Stimulated activated CD4-positive, alpha-beta T cell treated with anti-CD3 and anti-CD28 coated beads, TNF-alpha, amount 100 ng/mL, for 48 hours (primary cell): ENCODE data around the gene SSB.
"Not testable (repeated sequence)": the region's sequence is repeated elsewhere in the genome, so short reads cannot be mapped to it uniquely, and the experiment has no call there.

Experiments
- DNase-seq, 3 donors: peaks; one replicate each; pipeline ENCODE4 v3.0.0-alpha.2; 2020; ENCODE audit warnings: low read depth in 3 of 3

Gene SSB

DNA sequence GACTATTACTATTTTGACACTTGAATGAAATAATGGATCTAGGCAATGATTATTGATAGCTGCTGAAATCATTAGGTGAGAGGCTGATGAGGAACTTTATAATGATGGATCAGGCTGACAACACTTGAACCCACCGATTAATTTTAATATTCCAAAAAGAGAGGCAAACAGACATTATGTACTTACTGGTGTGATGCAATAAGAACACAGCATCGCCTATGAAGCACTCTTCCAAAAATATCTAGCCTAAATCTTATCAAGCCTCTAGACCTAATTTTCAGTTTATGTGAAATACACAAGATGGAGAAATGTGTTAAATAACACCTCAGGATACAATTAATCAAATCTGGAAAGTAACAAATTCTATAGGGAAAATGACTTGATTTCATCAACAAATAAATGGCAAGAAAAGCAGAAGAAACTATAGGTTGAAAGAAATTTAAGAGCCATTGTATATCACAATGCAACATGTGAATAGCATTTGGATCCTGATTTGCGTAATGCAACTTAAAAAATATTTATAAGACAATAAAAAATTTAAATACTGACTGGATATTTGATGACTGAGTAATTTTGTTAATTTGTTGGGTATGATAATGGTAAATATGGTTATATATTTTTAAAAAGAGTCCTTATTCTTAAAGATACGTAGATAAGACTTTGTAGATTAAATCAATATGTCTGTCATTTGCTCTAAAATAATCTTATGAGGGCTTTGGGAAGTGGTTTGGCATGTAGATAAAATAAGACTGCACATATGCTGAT, 17.2 kb upstream of the SSB start:
- DNase-seq = no peak

GRCh38 chr2:169782513-169782912, 16.2 kb upstream of the SSB start:
- DNase-seq = no peak

DNA sequence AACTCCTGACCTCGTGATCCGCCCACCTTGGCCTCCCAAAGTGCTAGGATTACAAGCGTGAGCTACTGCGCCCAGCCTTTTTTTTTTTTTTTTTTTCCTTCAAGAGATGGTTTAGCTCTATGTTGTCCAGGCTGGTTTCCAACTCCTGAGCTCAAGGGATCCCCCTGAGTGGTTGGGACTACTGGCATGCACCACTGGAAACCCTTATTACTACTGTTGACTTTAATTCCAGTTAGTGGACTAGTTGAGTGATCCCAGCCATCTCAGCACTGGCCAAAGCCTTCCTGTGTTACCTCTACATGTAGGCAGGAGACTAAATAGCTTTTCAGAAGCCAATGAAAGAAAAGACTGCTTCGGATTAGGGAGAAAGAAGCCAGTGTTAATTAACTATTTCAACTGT, 8.1 kb upstream of the SSB start:
- no peak for DNase-seq

DNA sequence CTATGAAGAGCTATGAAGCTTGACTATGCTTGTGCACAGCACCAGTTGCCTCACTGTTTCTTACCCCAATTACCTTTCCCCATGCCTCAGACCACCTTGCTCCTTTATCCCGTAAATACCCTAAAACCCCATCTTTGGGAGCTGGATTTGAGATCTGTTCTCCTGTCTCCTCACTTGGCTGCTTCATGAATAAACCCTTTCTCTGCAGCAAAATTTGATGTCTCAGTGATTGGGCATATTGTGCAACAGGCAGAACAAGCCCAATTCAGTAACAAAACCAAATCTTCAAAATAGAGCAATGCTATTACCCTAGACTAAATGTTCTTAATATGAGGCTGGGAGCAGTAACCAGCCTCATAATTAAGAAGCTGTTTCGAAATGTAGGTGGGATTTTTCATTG, 3.5 kb upstream of the SSB start:
- no peak for DNase-seq

DNA sequence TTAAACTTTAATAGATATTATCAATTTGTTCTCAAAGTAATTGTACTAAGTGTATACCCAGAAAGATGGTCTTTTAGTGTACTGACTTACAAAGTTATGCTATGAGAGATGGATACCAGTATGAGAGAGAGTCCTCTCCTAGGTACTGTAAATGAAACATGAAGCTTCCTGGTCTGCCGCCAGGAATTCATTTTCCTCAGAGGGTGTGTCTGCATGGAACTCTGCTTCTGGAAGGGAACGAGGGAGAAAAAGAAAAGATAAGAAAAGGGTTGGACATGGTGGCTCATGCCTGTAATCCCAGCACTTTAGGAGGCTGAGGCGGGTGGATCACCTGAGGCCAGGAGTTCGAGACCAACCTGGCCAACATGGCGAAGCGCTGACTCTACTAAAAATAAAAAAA, 2.2 kb upstream of the SSB start:
- no peak for DNase-seq

DNA sequence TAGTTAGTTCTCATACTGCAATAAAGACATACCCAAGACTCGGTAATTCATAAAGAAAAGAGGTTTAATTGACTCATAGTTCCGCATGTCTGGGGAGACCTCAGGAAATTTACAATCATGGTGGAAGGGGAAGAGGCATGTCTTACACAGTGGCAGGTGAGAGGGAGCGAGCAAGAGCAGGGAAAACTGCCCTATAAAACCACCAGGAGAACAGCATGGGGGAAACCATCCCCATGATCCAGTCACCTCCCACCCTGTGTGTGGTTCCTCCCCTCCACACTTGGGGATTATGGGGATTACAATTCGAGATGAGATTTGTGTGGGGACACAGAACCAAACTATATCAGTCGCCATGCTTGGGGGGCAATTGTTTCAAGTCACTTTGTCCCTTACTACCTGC, 1.1 kb upstream of the SSB start:
- DNase-seq = no peak

GRCh38 chr2:169798397-169798717, 314 bp upstream of the SSB start:
- DNase-seq = no peak

DNA sequence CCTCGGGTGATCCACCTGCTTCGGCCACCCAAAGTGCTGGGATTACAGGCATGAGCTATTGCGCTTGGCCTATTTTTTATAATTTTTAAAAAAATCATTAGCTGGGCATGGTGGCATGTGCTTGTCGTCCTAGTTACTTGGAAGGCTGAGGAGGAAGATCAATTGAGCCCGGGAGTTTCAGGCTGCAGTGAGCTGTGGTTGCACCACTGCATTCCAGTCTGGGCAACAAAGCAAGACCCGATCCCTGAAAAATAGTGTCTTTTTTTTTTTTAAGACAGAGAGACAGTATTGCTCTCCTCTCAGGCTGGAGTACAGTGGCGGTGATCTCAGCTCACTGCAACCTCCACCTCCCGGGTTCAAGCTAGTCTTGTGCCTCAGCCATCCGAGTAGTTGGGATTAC, 4.8 kb downstream of the SSB start:
- DNase-seq = no peak

DNA sequence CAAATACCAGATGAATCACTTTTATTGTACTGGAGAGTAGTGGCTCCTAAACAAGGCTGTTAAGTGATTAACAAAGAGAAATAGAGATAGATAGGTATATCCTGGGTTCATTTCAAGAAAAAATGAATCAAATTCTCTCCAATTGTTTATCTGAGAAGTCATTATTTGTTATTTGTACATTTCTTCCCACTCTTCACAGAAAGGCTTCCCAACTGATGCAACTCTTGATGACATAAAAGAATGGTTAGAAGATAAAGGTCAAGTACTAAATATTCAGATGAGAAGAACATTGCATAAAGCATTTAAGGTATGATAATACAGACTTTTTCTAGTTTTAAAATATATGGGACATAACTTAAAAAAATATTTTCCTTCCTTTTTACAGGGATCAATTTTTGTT, 7.9 kb downstream of the SSB start:
- DNase-seq = no peak

DNA sequence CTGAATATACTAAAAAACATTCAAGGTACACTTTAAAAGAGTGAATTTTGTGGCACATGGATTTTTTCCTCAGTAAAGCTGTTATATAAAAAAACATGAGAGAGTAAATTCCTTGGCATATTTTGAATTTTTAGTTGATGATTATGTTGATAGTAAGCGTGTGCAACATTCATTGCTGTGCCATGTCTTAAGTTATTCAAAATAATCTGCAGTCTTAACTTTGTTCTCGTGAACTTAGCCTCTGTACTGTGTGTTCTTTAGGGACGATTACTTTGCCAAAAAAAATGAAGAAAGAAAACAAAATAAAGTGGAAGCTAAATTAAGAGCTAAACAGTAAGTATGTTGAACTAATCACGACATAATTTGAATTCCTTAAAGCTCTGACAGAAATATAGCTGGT, 9.6 kb downstream of the SSB start:
- no peak for DNase-seq

DNA sequence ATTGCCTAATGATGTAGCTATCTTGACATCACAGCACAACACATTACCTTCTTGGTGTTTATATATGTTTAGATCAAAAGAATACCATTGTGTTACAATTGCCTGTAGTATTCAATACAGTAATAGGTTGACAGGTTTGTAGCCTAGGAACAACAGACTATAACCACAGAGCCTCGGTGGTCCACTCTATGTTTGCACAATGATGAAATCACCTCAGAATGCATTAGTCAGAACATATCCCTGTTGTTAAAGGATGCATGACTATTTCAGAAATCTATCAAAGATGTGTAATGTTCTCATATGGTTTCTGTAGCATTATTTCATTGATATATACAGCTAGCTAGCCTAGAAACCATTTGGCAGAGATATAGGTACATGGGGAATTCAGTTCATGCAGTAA, 17.2 kb downstream of the SSB start:
- DNase-seq = no peak

DNA sequence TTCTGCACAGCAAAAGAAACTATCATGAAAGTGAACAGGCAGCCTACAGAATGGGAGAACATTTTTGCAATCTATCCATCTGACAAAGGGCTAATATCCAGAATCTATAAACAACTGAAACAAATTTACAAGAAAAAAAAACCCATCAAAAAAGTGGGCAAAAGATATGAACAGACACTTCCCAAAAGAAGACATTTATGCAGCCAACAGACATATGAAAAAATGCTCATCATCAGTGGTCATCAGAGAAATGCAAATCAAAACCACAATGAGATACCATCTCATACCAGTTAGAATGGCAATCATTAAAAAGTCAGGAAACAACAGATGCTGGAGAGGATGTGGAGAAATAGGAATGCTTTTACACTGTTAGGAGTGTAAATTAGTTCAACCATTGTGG, 18.3 kb downstream of the SSB start:
- DNase-seq = not testable (repeated sequence)

DNA sequence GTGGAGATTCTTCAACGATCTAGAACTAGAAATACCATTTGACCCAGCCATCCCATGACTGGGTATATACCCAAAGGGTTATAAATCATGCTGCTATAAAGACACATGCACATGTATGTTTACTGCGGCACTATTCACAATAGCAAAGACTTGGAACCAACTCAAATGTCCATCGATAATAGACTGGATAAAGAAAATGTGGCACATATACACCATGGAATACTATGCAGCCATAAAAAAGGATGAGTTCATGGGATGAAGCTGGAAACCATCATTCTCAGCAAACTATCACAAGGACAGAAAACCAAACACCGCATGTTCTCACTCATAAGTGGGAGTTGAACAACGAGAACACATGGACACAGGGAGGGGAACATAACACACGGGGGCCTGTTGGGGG, 18.7 kb downstream of the SSB start:
- DNase-seq = not testable (repeated sequence)

GRCh38 chr2:169818241-169818640, 19.6 kb downstream of the SSB start:
- DNase-seq = no peak

DNA sequence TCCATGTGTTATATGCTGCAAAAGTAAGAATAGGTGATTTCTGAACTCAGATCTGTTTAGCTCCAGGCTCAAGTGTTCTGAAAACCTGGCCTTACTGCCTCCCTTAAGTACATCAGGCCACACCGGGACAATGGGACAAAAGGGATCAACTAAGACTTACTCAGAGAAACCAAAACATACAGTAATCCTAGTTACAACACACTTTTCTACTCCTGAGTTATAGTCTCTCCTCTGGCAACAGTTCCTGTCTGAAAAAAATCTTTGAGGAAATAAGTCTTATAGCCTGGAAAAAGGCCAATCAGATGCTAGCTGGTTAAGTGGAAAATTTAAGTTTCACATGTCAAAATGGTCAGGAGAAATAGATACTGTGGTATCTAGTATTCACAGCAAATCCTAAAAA, 20.4 kb downstream of the SSB start:
- no peak for DNase-seq

DNA sequence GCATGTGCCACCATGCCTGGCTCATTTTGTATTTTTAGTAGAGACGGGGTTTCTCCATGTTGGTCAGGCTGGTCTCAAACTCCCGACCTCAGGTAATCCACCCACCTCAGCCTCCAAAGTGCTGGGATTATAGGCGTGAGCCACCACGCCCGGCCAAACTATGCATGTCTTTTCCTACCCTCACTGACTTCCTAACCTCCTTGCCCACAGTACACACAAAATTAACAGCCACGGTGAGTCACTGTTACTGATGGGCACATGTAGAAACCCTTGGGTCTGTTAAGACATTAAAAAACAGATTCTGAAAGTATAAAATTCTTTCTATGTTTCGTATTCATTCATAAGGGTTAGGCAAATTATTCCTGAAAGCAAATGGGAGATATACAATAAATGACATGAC, 21.4 kb downstream of the SSB start:
- DNase-seq = not testable (repeated sequence)

DNA sequence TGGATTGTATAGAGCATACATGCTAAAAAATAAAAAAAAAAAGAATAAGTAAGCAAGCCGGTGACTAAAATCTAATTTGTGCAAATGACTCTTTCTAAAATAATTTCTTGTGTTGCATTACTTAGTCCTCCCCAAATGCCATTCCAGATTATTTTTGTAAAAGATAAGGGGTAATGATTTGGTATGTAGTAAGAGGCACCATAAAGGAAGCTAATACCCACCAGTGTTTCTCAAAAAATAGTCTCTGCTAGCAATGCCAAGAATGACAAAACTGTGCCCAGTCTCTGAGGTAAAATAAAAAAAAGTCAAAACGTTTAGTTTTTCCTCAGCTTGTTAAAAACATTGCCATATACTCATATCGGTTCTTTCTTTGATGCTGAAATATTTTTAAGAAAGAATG, 23.4 kb downstream of the SSB start:
- no peak for DNase-seq

GRCh38 chr2:169822785-169823392, 24.2 kb downstream of the SSB start:
- DNase-seq = no peak

- no peak for DNase-seq
These were observed 25.3 kb downstream of the SSB start for GRCh38 chr2:169823996-169824372.

DNA sequence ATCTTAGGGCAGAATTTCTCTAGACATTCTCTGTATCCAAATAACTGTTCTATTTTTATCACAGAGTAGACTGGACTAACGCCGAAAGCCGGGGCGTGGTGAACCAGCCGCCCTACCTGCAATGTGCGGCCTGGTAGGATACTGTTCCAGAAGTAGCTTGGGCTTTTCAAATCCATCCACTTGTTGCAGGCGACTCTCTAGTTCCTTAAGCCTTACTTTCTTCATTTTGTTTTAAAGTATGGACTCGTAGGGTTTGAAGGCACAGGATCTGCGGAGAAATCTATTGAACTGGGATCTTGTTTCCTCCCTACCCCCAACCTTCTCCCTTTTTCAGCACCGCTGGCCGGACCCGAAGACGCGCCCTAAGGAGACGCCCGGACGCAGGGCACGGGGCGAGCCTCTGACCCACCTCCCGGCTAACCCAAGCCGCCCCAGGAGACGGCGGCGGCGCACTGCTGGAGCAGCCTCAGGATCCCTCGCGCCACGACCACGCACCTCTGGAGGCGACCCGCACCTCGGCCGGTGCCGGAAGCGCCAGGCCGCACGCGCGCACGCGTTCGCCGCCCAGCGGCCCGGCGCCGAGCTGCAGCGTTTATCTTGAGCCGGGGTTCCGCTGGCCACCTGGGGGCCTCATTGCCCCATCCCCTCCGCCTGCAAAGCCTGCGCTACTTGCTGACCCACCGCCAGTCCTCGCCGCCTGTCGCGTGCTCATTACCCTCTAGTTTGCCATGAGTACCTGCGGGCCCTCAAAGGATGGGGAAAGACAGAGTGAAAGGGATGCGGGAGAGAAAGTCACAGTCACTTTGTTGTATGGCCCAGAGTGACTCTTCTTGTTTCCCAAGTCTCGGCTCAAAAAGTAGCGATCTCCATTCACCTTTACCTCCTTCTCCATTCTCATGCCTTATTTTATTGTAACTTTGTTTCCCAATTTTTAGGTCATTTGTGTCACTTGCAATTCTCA, 26.0 kb downstream of the SSB start, which contains the start of gene METTL5:
Gene METTL5 (minus strand): TSS at position 533 of the 961 bp plus-strand sequence. CDS start 308 bp downstream, at position 225.
- DNase-seq = peak; percentile 53 to 72 (median 65)

DNA sequence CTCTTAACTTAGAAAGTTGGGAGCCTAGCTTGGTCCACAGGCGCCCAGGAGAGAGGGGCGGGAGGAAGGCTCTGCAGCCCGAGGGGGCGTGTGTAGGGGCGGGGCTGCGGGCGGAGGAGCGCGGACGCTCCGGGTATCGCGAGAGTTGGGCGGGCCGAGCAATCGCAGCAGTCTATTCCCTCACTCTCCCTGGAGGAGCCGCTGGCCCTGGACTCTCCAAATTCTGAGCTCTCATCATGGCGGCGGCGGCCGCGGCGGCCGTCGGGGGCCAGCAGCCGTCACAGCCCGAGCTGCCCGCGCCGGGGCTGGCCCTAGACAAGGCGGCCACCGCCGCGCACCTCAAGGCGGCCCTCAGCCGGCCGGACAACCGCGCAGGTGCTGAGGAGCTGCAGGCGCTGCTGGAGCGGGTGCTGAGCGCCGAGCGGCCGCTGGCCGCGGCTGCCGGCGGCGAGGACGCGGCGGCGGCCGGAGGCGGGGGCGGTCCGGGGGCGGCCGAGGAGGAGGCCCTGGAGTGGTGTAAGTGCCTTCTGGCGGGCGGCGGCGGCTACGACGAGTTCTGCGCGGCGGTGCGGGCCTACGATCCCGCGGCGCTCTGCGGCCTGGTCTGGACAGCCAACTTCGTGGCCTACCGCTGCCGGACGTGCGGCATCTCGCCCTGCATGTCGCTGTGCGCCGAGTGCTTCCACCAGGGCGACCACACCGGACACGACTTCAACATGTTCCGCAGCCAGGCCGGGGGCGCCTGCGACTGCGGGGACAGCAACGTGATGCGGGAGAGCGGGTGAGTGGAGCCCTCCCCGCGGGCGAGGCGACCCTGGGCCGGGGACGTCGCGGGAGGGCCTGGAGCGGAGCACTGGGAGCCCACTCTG, 28.8 kb downstream of the SSB start, which contains the start of gene UBR3:
Gene UBR3 (plus strand): TSS at position 183 of the 869 bp plus-strand sequence. CDS start 54 bp downstream, at position 237.
- peak; percentile 80 to 95 (median 81) for DNase-seq
